Measurements from ENCODE around the gene GMDS.

GMDS gene

GRCh38 chr6:1868561-1869261, 376.7 kb downstream of the GMDS start:
- in situ Hi-C loops (cut with MboI; ENCODE audit: low sequenced_read_pairs, unreplicated experiment) = no loop called here
- no peak for TF ChIP-seq CTCF (IDR thresholded peaks at IDR 0.05; ENCODE audit: borderline replicate concordance, control extremely low read depth, extremely low read depth, insufficient read depth, missing control alignments)
- peak; percentile 63 for DNase-seq (ENCODE audit: low spot score)

GRCh38 chr6:1867197-1867596, 378.2 kb downstream of the GMDS start:
- TF ChIP-seq CTCF (IDR thresholded peaks at IDR 0.05; ENCODE audit: borderline replicate concordance, control extremely low read depth, extremely low read depth, insufficient read depth, missing control alignments) = no peak
- in situ Hi-C loops (cut with MboI; ENCODE audit: low sequenced_read_pairs, unreplicated experiment) = no loop called here

GRCh38 chr6:1865585-1865984, 379.8 kb downstream of the GMDS start:
- TF ChIP-seq CTCF (IDR thresholded peaks at IDR 0.05; ENCODE audit: borderline replicate concordance, control extremely low read depth, extremely low read depth, insufficient read depth, missing control alignments) = no peak
- in situ Hi-C loops (cut with MboI; ENCODE audit: low sequenced_read_pairs, unreplicated experiment) = no loop called here
- DNase-seq (ENCODE audit: low spot score) = no peak

More at GRCh38 chr6:1867197-1867596, 378.2 kb downstream of the GMDS start:
- DNase-seq (ENCODE audit: low spot score) = no peak

- no peak for DNase-seq (ENCODE audit: low spot score)
- no peak for TF ChIP-seq CTCF (IDR thresholded peaks at IDR 0.05; ENCODE audit: borderline replicate concordance, control extremely low read depth, extremely low read depth, insufficient read depth, missing control alignments)
- in situ Hi-C loops (cut with MboI; ENCODE audit: low sequenced_read_pairs, unreplicated experiment) = no loop called here
Observed at GRCh38 chr6:1864496-1864895, 380.9 kb downstream of the GMDS start.

- no peak for DNase-seq (ENCODE audit: low spot score)
- no peak for TF ChIP-seq CTCF (IDR thresholded peaks at IDR 0.05; ENCODE audit: borderline replicate concordance, control extremely low read depth, extremely low read depth, insufficient read depth, missing control alignments)
Observed at GRCh38 chr6:1862411-1862810, 383.0 kb downstream of the GMDS start.

GRCh38 chr6:1860756-1861348, 384.6 kb downstream of the GMDS start:
- in situ Hi-C loops (cut with MboI; ENCODE audit: low sequenced_read_pairs, unreplicated experiment) = no loop called here
- DNase-seq (ENCODE audit: low spot score) = no peak
- no peak for TF ChIP-seq CTCF (IDR thresholded peaks at IDR 0.05; ENCODE audit: borderline replicate concordance, control extremely low read depth, extremely low read depth, insufficient read depth, missing control alignments)

More at GRCh38 chr6:1862411-1862810, 383.0 kb downstream of the GMDS start:
- in situ Hi-C loops (cut with MboI; ENCODE audit: low sequenced_read_pairs, unreplicated experiment) = no loop called here

All from GM13976 (cell line).